Keratinocyte (primary cell): ENCODE results near the gene PHLPP1. TPM values are rescaled to one million over a fixed set of nuclear protein-coding genes. Genes with fewer than 3 reads are reported as not detected.

Experiments used
- DNase-seq: peaks from one replicate; pipeline ENCODE4 v3.0.0-alpha.2; 2011; ENCODE audit warnings: low read depth, missing footprints, low spot score
- FAIRE-seq: peaks from 2 replicates; lab custom pipeline; 2011; peaks lifted over from hg19 to GRCh38; lab: Jason Lieb, UNC
- H2AFZ ChIP-seq: 2 replicates; pipeline ENCODE4 v1.6.0; 2012; ENCODE audit warnings: low read length, control low read depth, inconsistent platforms; ENCODE audit not compliant: control insufficient read depth
- H3K27ac ChIP-seq: 2 replicates; pipeline ENCODE4 v1.5.1; 2011; ENCODE audit warnings: low read length; ENCODE audit not compliant: control insufficient read depth, insufficient read depth
- H3K27me3 ChIP-seq: 3 replicates; pipeline ENCODE4 v1.6.0; 2011; ENCODE audit warnings: low read length; ENCODE audit not compliant: control insufficient read depth, insufficient read depth; ENCODE audit errors: extremely low read depth
- H3K36me3 ChIP-seq, 2 experiments: 2 replicates in 1 of 2; 3 replicates in 1 of 2; pipeline ENCODE4 v1.5.1; 2011; ENCODE audit warnings: low read length in 2 of 2, mild to moderate bottlenecking in 1 of 2; ENCODE audit not compliant: control insufficient read depth in 2 of 2, insufficient read depth in 2 of 2; ENCODE audit errors: extremely low read depth in 1 of 2
- H3K4me1 ChIP-seq: 3 replicates; pipeline ENCODE4 v1.5.1; 2011; ENCODE audit warnings: low read length; ENCODE audit not compliant: control insufficient read depth, insufficient read depth; ENCODE audit errors: extremely low read depth
- H3K4me2 ChIP-seq: 3 replicates; pipeline ENCODE4 v1.6.0; 2011; ENCODE audit warnings: low read depth, low read length; ENCODE audit not compliant: control insufficient read depth, insufficient read depth; ENCODE audit errors: extremely low read depth
- H3K4me3 ChIP-seq, 3 experiments: fragments of 200-600 bp in 1 of 3; sonication (generic) in 1 of 3; 2 replicates in 2 of 3; 3 replicates in 1 of 3; pipeline ENCODE4 v1.5.1; 2011 to 2016; ENCODE audit warnings: low read length in 3 of 3, mild to moderate bottlenecking in 3 of 3, control low read depth in 2 of 3, inconsistent platforms in 1 of 3, low read depth in 1 of 3, mixed read lengths in 1 of 3, mixed run types in 1 of 3, moderate library complexity in 1 of 3; ENCODE audit not compliant: control insufficient read depth in 2 of 3, insufficient read depth in 2 of 3; ENCODE audit errors: extremely low read depth in 1 of 3
- H3K79me2 ChIP-seq: 2 replicates; pipeline ENCODE4 v1.6.0; 2012; ENCODE audit warnings: low read length; ENCODE audit not compliant: control insufficient read depth, insufficient read depth
- H3K9ac ChIP-seq: 3 replicates; pipeline ENCODE4 v1.6.0; 2011; ENCODE audit warnings: low read length; ENCODE audit not compliant: control insufficient read depth, insufficient read depth; ENCODE audit errors: extremely low read depth
- H3K9me1 ChIP-seq: 3 replicates; pipeline ENCODE4 v1.6.0; 2011; ENCODE audit warnings: low read length; ENCODE audit not compliant: control insufficient read depth, insufficient read depth; ENCODE audit errors: extremely low read depth
- H3K9me3 ChIP-seq: 2 replicates; pipeline ENCODE4 v1.5.1; 2012; ENCODE audit warnings: low read depth, low read length; ENCODE audit not compliant: control insufficient read depth
- H4K20me1 ChIP-seq: 3 replicates; pipeline ENCODE4 v1.6.0; 2011; ENCODE audit warnings: low read length; ENCODE audit not compliant: control insufficient read depth, insufficient read depth; ENCODE audit errors: extremely low read depth
- EZH2 ChIP-seq: IDR thresholded peaks from one replicate; pipeline ENCODE4 v1.6.1; 2012; ENCODE audit warnings: inconsistent platforms, mild to moderate bottlenecking, low read length, moderate library complexity
- dilution Hi-C: fragments of 300-500 bp; cut with MboI; formaldehyde crosslinking; loops from one replicate; pipeline ENCODE4 v1.7.0; 2020; ENCODE audit warnings: low sequenced_read_pairs; ENCODE audit not compliant: extremely low pct_ligation_motif_present
- polyA plus RNA-seq, 5 experiments: library from polyadenylated mRNA; depleted of rRNA in 3 of 5; stranded (reverse) in 3 of 5; stranded (forward) in 1 of 5; unstranded in 1 of 5; fragments of >200 nt; gene quantifications; 1 replicate in 1 of 5; 2 replicates in 3 of 5; 3 replicates in 1 of 5; pipeline versions ENCODE4 v1.2.1 to v1.2.3, GENCODE V29; 2011 to 2012; ENCODE audit warnings: missing spikeins in 2 of 5, low read depth in 1 of 5, low replicate concordance in 1 of 5
- TF ChIP-seq, protein P1 (sequence below), 3 experiments: IDR thresholded peaks in 1 of 3; conservative IDR thresholded peaks in 1 of 3; optimal IDR thresholded peaks in 1 of 3; 2 replicates in 2 of 3; 3 replicates in 1 of 3; pipeline versions ENCODE3 to v1.5.1; 2011; ENCODE audit warnings: low read length in 3 of 3, mild to moderate bottlenecking in 3 of 3, moderate library complexity in 2 of 3, control low read depth in 1 of 3, inconsistent platforms in 1 of 3; ENCODE audit not compliant: insufficient read depth in 2 of 3; ENCODE audit errors: extremely low read depth in 1 of 3

The PHLPP1 gene
- polyA plus RNA-seq, 1 donor (not counting 4 experiments of a cell fraction or from before 2014, with no cell fraction given), result 8.4 TPM

GRCh38 chr18:62788876-62789275, 73.5 kb downstream of the PHLPP1 start:
- H3K9ac ChIP-seq, result no peak overlapping the region
- H3K4me3 ChIP-seq, result no peak overlapping the region
- H3K9me1 ChIP-seq, result no peaks in the 10 kb centered on the region
- H3K4me2 ChIP-seq, result no peak overlapping the region
- no peak overlapping the region for H3K27ac ChIP-seq
- dilution Hi-C loops, result no loop called here
- no peaks in the 10 kb centered on the region for H3K9me3 ChIP-seq
- H2AFZ ChIP-seq, result no peak overlapping the region
- DNase-seq, result no peak
- peaks cover 15% of the 10 kb centered on the region for H3K4me1 ChIP-seq
- no peaks in the 10 kb centered on the region for H3K27me3 ChIP-seq
- TF ChIP-seq, protein P1, sequence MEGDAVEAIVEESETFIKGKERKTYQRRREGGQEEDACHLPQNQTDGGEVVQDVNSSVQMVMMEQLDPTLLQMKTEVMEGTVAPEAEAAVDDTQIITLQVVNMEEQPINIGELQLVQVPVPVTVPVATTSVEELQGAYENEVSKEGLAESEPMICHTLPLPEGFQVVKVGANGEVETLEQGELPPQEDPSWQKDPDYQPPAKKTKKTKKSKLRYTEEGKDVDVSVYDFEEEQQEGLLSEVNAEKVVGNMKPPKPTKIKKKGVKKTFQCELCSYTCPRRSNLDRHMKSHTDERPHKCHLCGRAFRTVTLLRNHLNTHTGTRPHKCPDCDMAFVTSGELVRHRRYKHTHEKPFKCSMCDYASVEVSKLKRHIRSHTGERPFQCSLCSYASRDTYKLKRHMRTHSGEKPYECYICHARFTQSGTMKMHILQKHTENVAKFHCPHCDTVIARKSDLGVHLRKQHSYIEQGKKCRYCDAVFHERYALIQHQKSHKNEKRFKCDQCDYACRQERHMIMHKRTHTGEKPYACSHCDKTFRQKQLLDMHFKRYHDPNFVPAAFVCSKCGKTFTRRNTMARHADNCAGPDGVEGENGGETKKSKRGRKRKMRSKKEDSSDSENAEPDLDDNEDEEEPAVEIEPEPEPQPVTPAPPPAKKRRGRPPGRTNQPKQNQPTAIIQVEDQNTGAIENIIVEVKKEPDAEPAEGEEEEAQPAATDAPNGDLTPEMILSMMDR (optimal IDR thresholded peaks at IDR 0.05 in 1 of 3, IDR thresholded peaks at IDR 0.05 in 1 of 3, conservative IDR thresholded peaks at IDR 0.05 in 1 of 3; ENCODE audit: extremely low read depth in 1 of 3, insufficient read depth in 2 of 3, low read length in 3 of 3), result no peak
- TF ChIP-seq EZH2, result no peak
- no peaks in the 10 kb centered on the region for H3K36me3 ChIP-seq
- H4K20me1 ChIP-seq, result no peaks in the 10 kb centered on the region
- H3K79me2 ChIP-seq, result peaks cover 31% of the 10 kb centered on the region
- FAIRE-seq, result no peak

DNA sequence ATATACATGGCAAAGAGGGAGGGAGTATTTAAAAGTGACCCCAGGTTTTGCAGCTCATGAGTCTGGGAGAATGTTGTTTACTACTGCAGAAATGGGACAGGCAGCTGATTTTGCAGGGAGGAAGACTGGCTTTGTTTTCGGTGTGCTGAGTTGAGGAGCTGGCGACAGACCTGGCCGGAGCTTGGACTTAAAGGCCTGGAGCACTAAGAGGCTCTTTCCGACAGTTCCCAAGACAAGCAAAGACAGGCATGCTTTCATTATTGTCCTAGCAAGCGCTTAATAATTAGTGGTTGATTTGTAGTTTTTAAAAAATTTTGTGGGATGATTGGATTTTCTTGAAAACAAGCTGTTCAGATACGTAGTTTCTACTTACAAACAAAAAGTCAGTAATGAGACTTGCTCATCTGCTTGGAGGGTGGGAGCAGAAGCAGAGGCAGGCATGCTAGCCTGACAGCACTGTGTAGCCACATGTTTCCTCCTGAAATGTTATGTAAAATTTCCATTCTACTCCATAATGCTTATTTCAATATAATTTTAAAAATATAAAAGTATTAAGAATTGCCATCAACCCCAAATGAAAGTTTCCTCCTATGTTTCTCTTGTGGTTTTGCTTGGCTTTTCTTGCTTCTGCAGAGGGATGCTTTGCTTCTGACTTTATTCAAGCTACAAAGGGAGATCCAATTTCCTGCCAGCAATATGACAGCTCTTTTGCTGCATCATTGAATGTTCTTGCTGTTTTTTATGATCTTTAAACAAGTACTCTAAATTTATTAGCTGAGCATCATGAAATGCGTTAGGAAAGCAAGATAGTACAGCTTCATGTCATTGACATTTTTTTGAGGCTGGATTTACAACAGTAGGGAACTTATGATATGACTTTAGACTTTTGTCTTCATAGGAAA, 75.8 kb downstream of the PHLPP1 start:
- Histone ChIP-seq H3K79me2 (peaks cover 27% of the 10 kb centered on the region), H3K4me2 (peak overlapping the region; percentile 84), H3K9me3 (no peaks in the 10 kb centered on the region), H3K27ac (no peak overlapping the region), H3K27me3 (no peaks in the 10 kb centered on the region), H3K9ac (no peak overlapping the region), H2AFZ (peak overlapping the region; percentile 33), H3K4me1 (peaks cover 15% of the 10 kb centered on the region), H3K36me3 (no peaks in the 10 kb centered on the region), H4K20me1 (no peaks in the 10 kb centered on the region), H3K9me1 (no peaks in the 10 kb centered on the region), H3K4me3 (peak overlapping the region in 2 of 3 experiments; percentile 19 to 53)
- FAIRE-seq (peak; percentile 53), DNase-seq (no peak)
- TF ChIP-seq EZH2, result no peak
- TF ChIP-seq, protein P1 (optimal IDR thresholded peaks at IDR 0.05 in 1 of 3, IDR thresholded peaks at IDR 0.05 in 1 of 3, conservative IDR thresholded peaks at IDR 0.05 in 1 of 3; ENCODE audit: extremely low read depth in 1 of 3, insufficient read depth in 2 of 3, low read length in 3 of 3), result no peak
- dilution Hi-C loops, result no loop called here
